ENCODE measurements around the gene MARCHF9.
"Not testable (repeated sequence)": the region's sequence is repeated elsewhere in the genome, so short reads cannot be mapped to it uniquely, and the experiment has no call there.

Gene MARCHF9

GRCh38 chr12:57754411-57755193, at the start of gene MARCHF9:
MARCHF9 (plus strand) TSS chr12:57755103; CDS start chr12:57755529, 426 bp downstream.
- peak; percentile 74 to 84 for DNase-seq (ENCODE audit: low read depth in 2 of 2)

GRCh38 chr12:57707250-57707649, 47.7 kb upstream of the MARCHF9 start:
- DNase-seq (ENCODE audit: low read depth in 2 of 2), result no peak

GRCh38 chr12:57708296-57708695, 46.6 kb upstream of the MARCHF9 start:
- DNase-seq (ENCODE audit: low read depth in 2 of 2), result no peak

- DNase-seq (ENCODE audit: low read depth in 2 of 2), result no peak
These were observed 42.2 kb upstream of the MARCHF9 start for GRCh38 chr12:57712701-57713100.

GRCh38 chr12:57713209-57713608, 41.7 kb upstream of the MARCHF9 start:
- no peak for DNase-seq (ENCODE audit: low read depth in 2 of 2)

- DNase-seq (ENCODE audit: low read depth in 2 of 2), result not testable (repeated sequence)
These were observed 39.7 kb upstream of the MARCHF9 start for GRCh38 chr12:57715036-57715748.

- no peak for DNase-seq (ENCODE audit: low read depth in 2 of 2)
These were observed 39.1 kb upstream of the MARCHF9 start for GRCh38 chr12:57715786-57716185.

GRCh38 chr12:57716305-57716704, 38.6 kb upstream of the MARCHF9 start:
- no peak for DNase-seq (ENCODE audit: low read depth in 2 of 2)

GRCh38 chr12:57717131-57717530, 37.8 kb upstream of the MARCHF9 start:
- DNase-seq (ENCODE audit: low read depth in 2 of 2), result no peak

GRCh38 chr12:57717846-57718640, 36.9 kb upstream of the MARCHF9 start:
- DNase-seq (ENCODE audit: low read depth in 2 of 2), result no peak

GRCh38 chr12:57718641-57719528, 36.0 kb upstream of the MARCHF9 start:
- no peak for DNase-seq (ENCODE audit: low read depth in 2 of 2)

- no peak for DNase-seq (ENCODE audit: low read depth in 2 of 2)
These were observed 34.9 kb upstream of the MARCHF9 start for GRCh38 chr12:57719777-57720605.

- no peak for DNase-seq (ENCODE audit: low read depth in 2 of 2)
These were observed 34.0 kb upstream of the MARCHF9 start for GRCh38 chr12:57720606-57721595.

- not testable (repeated sequence) for DNase-seq (ENCODE audit: low read depth in 2 of 2)
These were observed 32.9 kb upstream of the MARCHF9 start for GRCh38 chr12:57721846-57722608.

GRCh38 chr12:57722716-57723629, 31.9 kb upstream of the MARCHF9 start:
- DNase-seq (ENCODE audit: low read depth in 2 of 2), result no peak

- DNase-seq (ENCODE audit: low read depth in 2 of 2), result no peak
These were observed 31.3 kb upstream of the MARCHF9 start for GRCh38 chr12:57723630-57723962.
